NCI-H2196 (cell line): Measurements from ENCODE around the gene FAM32A.

ENCODE experiments used
- DNase-seq: peaks from one replicate; lab custom pipeline; 2025; ENCODE audit not compliant: unreplicated experiment; lab: John Stamatoyannopoulos, UW

FAM32A gene

GRCh38 chr19:16185123-16185767 is at the start of gene FAM32A:
FAM32A (plus strand) TSS chr19:16185410; CDS start chr19:16185443, 33 bp downstream.
- DNase-seq, result peak; percentile 97

DNA sequence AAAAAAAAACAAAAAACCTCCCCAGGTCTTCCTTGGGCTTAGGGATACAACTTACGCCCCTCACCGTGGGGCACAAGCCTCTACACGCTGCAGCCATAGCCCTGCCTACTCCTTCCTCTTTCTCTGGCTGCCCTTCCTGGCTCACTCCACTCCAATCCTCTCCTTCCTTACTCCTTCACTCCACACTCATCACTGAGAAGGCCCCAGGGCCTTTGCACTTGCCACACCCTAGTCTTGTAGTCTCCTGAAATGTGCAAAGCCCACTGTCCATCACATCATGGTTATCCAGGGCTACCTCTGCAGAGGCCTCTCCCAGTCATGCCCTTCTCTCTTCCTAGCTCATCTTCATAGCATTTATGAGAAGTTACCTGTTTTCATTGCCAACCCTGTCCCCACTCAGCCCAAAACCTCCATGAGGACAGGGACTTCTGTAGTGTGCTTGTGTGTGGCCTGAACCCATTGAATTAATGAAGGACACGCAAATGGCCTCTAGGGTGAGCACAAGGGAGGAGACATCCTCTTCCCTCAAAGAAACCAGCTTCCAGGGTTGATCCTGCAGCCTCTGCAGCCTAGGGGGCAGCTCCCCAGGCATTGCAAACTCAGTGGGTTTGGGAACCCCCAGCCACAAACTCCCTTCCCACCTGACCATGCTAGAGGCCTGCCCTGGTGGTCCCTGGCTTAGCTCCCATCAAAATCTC is 49.6 kb upstream of the FAM32A start:
- DNase-seq, result no peak

GRCh38 chr19:16136185-16136999 is 48.8 kb upstream of the FAM32A start:
- DNase-seq, result peak; percentile 18

DNA sequence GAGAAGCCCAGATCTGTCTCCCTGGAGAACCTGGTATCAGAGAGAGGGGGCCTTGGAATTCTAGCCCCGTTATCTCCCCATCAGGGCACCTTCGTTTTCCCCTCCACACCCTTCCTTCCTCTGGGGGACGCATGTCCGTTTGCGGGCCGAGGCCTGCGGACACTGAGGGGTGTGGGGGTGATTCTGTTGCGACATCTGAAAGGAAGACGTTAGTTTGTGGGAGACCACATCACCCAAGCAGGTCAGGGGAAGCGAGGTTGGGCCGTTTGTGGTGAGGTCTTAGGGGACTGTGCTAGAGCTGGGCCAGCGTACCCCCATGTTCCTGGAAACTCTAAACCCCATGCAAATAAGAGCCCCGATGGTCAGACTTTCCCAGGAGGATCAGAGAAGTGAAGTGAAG is 45.5 kb upstream of the FAM32A start:
- no peak for DNase-seq

GRCh38 chr19:16141043-16141442 is 44.2 kb upstream of the FAM32A start:
- no peak for DNase-seq

DNA sequence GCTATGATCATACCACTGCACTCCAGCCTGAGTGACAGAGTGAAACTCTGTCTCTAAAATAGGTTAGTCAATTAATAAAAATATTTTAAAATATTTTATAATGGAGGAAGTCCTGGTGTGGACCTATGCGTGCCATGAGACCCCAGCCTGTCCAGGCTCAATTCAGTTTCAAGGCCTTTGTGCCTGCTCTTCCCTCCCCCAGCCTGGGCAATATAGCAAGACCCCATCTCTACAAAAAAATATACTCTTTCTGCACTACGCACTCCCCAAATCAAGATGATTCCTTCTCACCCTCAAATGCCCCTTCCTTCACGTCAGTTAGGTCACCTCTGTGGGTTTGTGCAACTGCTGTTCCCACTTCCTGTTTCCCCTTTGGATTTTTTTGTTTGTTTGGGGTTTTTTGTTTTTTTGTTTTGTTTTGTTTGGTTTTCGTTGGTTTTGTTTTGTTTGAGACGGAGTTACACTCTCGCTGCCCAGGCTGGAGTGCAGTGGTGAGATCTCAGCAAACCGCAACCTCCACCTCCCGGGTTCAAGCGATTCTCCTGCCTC is 43.1 kb upstream of the FAM32A start:
- DNase-seq, result no peak

DNA sequence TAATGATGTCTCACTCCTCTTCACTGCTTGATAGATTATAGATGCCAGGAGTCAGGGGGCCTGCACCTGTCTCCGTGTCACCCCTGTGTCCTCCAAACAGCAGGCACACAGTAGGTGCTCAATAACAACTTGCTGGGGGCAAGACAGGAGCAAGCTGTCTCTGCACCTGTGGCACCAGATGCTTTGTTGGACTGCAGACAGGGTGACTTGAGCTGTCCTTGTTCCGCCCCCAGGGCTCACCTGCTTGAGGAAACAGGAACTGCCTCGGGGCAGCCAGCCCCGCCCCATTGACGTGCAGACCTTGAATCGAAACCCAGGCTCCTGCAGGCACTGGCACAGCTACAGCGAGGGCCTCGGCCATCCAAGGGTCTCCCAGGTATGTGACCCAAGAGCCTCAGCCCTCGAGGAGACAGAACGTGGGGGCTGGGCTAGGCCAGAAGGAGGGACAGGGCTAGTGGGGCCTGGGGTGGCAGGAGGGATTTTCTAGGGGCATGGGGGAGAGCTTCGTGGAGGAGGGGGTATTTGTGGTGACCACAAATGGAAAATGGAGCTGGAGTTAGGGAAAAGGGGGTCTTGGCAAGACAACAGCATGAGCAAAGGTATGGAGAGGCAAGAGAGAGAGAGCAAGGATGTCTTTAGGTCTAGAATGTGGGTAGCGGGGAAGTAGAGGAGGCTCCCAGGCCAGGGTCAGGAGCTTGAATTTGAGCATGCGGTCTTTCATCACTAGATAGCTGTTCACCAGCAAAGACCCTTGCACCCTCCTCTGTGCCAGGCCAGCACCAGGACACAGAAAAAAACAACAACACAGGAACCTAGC is 41.6 kb upstream of the FAM32A start, which contains the start of gene HSH2D:
Gene HSH2D (plus strand): TSS at position 287 of the 817 bp plus-strand sequence. CDS start 5,066 bp downstream, outside the sequence.
- peak; percentile 88 for DNase-seq

DNA sequence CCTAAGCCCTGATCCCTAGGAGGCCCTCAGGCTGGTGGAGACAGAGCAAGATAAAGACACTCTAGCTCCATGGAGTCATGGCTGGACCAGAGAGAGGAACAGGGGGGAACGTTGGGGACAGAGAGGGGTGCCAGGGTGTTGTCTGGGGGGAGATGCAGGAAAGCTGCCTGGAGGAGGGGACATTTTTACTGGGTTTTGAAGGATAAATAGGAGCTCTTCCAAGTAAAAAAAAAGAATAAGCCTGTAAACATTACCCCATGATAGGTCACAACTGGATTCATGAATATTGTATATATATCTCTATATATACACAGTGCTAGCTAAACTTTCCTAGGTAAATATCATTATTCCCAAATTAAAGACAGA is 41.0 kb upstream of the FAM32A start:
- no peak for DNase-seq

DNA sequence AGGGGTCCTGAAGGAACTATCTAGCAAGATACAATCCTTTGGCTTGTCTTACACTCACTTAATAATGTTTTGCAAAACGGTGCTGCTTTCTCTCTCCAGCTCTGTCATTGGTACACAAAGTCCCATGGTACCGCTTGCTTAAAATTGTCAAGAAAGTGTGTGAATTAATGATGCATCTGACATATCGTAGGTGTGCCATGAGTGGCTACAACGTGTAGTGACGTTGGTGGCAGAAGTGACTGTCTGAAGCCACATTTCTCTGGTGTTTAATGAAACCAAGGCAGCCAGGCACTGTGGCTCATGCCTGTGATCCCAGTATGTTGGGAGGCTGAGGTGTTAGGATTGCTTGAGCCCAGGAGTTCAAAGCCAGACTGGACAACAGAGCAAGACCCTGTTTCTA is 39.1 kb upstream of the FAM32A start:
- no peak for DNase-seq

DNA sequence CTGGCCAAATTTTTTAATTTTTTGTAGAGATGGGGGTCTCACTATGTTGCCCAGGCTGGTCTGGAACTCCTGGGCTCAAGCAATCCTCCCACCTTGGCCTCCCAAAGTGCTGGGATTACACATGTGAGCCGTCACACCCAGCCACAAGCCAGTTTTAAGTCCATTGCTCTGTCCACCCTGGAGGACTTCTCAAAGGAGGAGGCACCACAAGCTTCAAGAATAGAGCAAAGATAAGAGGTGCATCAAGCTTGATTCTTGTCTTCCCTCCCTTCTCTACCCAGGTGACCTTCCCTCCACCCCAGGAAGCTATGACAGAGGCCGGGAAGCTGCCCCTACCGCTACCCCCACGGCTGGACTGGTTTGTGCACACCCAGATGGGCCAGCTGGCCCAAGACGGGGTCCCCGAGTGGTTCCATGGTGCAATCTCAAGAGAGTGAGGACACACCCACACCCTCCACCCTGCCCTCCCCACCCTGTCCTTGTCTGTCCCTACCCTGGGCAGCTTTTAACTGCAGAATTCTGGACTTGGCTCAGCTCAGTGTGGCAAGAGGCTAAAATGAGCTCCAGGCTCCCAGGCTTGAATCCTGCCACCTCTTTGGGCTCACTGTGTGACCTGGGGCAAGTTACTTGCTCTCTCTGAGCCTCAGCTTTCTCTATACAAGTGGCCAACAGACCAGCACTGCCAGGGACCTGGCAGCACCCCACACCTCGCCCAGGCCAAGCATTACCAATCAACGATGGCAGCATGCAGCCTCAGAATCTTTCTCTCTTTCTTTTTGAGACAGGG is 36.6 kb upstream of the FAM32A start:
- no peak for DNase-seq

GRCh38 chr19:16153582-16154336 is 31.5 kb upstream of the FAM32A start:
- no peak for DNase-seq

GRCh38 chr19:16154557-16154956 is 30.7 kb upstream of the FAM32A start:
- DNase-seq, result no peak

DNA sequence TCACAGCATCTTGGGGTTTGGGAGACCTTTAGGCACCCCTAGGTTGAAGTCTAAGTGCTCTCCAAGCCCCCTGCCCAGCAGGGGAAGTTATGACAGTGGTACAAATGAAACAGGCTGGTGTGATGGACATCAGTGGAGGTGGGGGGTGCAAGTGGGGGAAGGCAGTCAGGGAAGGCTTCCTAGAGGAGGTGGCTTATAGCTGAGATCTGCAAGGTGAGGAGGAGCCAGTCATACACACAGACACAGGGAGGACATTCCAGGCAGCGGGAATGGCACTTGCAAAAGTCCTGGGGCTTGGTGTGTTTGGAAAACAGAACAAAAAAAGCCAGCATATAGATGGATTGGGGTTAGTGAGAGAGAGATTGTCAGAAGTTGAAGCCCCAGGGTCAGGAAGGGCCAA is 30.1 kb upstream of the FAM32A start:
- no peak for DNase-seq

GRCh38 chr19:16156904-16157303 is 28.3 kb upstream of the FAM32A start:
- DNase-seq, result no peak

DNA sequence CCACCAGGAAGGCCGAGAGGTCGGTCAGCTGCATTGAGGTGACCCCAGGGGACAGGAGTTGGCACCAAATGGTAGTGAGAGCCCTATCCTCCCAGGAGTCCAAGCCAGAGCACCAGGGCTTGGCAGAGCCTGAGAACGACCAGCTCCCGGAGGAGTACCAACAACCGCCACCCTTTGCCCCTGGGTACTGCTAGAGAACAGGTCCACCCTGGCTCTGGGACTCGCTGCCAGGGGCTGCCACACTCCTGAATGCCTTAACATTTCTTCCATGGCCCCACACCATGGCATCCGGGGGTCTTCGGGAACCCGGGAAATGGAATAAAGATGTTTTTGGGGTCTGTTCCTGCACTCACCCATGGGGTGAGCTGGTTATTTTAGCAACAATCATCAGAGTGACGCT is 27.6 kb upstream of the FAM32A start:
- no peak for DNase-seq

DNA sequence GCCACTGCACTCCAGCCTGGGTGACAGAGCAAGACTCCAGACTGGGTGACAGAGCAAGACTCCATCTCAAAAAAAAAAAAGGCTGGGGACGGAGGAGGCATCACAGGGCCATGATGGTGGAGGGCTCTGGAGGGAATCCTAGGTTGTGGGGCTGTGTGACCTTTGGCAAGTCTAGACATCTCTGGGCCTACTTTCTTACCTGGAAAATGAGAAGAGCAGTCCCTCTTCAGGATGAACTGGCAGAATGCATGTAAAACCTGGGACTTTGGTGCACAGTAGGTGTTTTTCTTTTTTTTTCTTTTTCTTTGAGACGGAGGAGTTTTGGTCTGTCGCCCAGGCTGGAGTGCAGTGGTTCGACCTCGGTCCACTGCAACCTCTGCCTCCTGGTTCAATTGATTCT is 25.6 kb upstream of the FAM32A start:
- DNase-seq, result no peak

DNA sequence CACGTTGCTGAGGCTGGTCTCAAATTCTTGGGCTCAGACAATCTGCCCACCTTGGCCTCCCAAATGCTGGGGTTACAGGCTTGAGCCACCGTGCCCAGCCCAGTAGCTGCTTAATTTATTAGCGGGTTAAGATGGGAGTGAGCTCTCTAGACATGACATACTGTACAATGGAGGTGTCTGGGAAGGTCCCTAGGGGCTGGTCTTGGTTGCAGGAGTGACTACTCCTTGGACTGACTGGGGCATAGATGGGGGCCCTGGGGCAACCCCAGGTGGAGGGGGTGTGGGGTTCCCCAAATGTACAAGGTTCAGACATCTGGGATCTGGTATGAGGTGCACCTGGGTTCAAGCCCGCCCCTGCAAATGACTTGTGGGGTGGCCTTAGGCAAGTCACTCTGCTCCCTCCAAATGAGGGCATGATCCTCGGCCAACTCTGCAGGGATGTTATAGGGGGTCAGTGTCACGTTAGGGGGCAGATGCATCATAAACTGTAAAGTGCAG is 24.7 kb upstream of the FAM32A start:
- DNase-seq, result no peak

GRCh38 chr19:16160943-16161560 is 24.2 kb upstream of the FAM32A start:
- DNase-seq, result no peak

DNA sequence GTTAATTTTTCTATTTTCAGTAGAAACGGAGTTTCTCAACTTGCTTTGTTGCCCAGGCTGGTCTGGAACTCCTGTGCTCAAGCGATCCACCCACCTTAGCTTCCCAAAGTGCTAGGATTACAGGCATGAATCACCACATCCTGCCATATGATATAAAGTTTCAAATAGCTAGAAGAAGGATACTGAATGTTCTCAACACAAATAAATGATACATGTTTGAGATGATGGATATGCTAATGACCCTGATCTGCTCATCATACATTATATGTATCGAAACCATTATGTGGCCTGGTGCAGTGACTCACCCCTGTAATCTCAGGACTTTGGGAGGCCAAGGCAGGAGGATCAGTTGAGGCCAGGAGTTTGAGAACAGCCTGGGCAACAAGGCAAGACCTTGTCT is 23.4 kb upstream of the FAM32A start:
- DNase-seq, result no peak
